ENCODE results near the gene ERAP2. TPM values are rescaled to one million over a fixed set of nuclear protein-coding genes. Genes with fewer than 3 reads are reported as not detected.

Gene ERAP2
- polyA plus RNA-seq, 1 experiment: 9.2 TPM

GRCh38 chr5:96870094-96871026 lies 5.9 kb upstream of the ERAP2 start:
- DNase-seq (ENCODE audit: low read depth): no peak
- CTCF ChIA-PET: interaction anchor here (0.7 to 8.7 kb wide), 13 partner anchors 15 to 293 kb away, joined by 3 to 83 read pairs (median 5); partner anchors contain the start of gene LIX1
- H3K36me3 ChIP-seq (ENCODE audit: control insufficient read depth, insufficient read depth, low read length): no peaks in the 10 kb centered on the region
- POLR2A ChIA-PET: no interaction called here
- H3K27me3 ChIP-seq (ENCODE audit: control insufficient read depth, insufficient read depth, low read length): peaks cover 2% of the 10 kb centered on the region; the same call in 1 of the 2 replicates
- TF ChIP-seq CTCF (IDR thresholded peaks at IDR 0.05; ENCODE audit: insufficient read depth, low read depth, low read length): no peak
- H3K4me3 ChIP-seq (ENCODE audit: low read depth, low read length): no peak overlapping the region

GRCh38 chr5:96871027-96871399 lies 5.3 kb upstream of the ERAP2 start:
- Histone ChIP-seq H3K27me3 (ENCODE audit: control insufficient read depth, insufficient read depth, low read length) (peaks cover 2% of the 10 kb centered on the region; the same call in 1 of the 2 replicates), H3K36me3 (ENCODE audit: control insufficient read depth, insufficient read depth, low read length) (no peaks in the 10 kb centered on the region), H3K4me3 (ENCODE audit: low read depth, low read length) (no peak overlapping the region)
- TF ChIP-seq CTCF (IDR thresholded peaks at IDR 0.05; ENCODE audit: insufficient read depth, low read depth, low read length): no peak
- ChIA-PET POLR2A (no interaction called here), CTCF (interaction anchor here (0.8 to 5.3 kb wide), 5 partner anchors 9 to 292 kb away, joined by 3 to 44 read pairs (median 4); partner anchors contain the start of gene LIX1)
- no peak for DNase-seq (ENCODE audit: low read depth)

- POLR2A ChIA-PET: no interaction called here
- peaks cover 2% of the 10 kb centered on the region; the same call in 1 of the 2 replicates for H3K27me3 ChIP-seq (ENCODE audit: control insufficient read depth, insufficient read depth, low read length)
- no peak overlapping the region for H3K4me3 ChIP-seq (ENCODE audit: low read depth, low read length)
- CTCF ChIA-PET: interaction anchor here (0.8 to 5.3 kb wide), 4 partner anchors 10 to 291 kb away, joined by 3 to 44 read pairs (median 4); partner anchors contain the start of gene LIX1
- TF ChIP-seq CTCF (IDR thresholded peaks at IDR 0.05; ENCODE audit: insufficient read depth, low read depth, low read length): no peak
- H3K36me3 ChIP-seq (ENCODE audit: control insufficient read depth, insufficient read depth, low read length): no peaks in the 10 kb centered on the region
- no peak for DNase-seq (ENCODE audit: low read depth)
These were observed 4.6 kb upstream of the ERAP2 start for GRCh38 chr5:96871686-96872085.

- Histone ChIP-seq H3K27me3 (ENCODE audit: control insufficient read depth, insufficient read depth, low read length) (peaks cover 2% of the 10 kb centered on the region; the same call in 1 of the 2 replicates), H3K36me3 (ENCODE audit: control insufficient read depth, insufficient read depth, low read length) (no peaks in the 10 kb centered on the region), H3K4me3 (ENCODE audit: low read depth, low read length) (no peak overlapping the region)
- DNase-seq (ENCODE audit: low read depth): no peak
- ChIA-PET POLR2A (no interaction called here), CTCF (interaction anchor here (1.7 kb wide), 1 partner anchor 286 kb away, joined by 6 read pairs; no protein-coding TSS in a partner anchor)
- no peak for TF ChIP-seq CTCF (IDR thresholded peaks at IDR 0.05; ENCODE audit: insufficient read depth, low read depth, low read length)
These were observed 2.9 kb upstream of the ERAP2 start for GRCh38 chr5:96873449-96873848.

DNA sequence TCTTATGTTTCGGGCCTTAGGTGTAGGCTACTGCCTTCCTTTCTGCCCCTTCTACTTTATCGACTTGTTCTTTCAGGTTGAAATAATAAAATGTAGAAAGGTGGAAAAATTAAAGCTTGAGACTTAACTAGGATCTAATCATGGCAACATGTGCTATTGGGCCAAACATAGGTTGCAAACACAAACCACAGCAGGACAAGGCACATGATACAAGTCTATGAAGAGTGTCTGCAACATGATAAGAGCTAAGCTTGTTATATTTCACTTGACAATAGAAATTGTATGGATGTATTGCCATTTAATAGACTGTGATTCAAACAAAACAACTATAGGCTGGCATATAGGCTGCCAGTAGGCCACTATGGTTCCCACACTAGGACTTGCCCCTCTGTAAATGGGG lies 1.7 kb upstream of the ERAP2 start:
- no peak overlapping the region for H3K4me3 ChIP-seq (ENCODE audit: low read depth, low read length)
- CTCF ChIA-PET: interaction anchor here (0.9 to 2.4 kb wide), 6 partner anchors 11 to 289 kb away, joined by 3 to 6 read pairs (median 4); partner anchors contain the start of gene LIX1
- POLR2A ChIA-PET: interaction anchor here (0.6 to 0.7 kb wide), 2 partner anchors 63 to 313 kb away, joined by 3 to 10 read pairs; no protein-coding TSS in a partner anchor
- no peak for DNase-seq (ENCODE audit: low read depth)
- peaks cover 2% of the 10 kb centered on the region; the same call in 1 of the 2 replicates for H3K27me3 ChIP-seq (ENCODE audit: control insufficient read depth, insufficient read depth, low read length)
- no peaks in the 10 kb centered on the region for H3K36me3 ChIP-seq (ENCODE audit: control insufficient read depth, insufficient read depth, low read length)
- no peak for TF ChIP-seq CTCF (IDR thresholded peaks at IDR 0.05; ENCODE audit: insufficient read depth, low read depth, low read length)
